Endothelial cell of umbilical vein (primary cell): ENCODE data around the gene DLGAP1. TPM values are rescaled to one million over a fixed set of nuclear protein-coding genes. Genes with fewer than 3 reads are reported as not detected.

Experiments used
- BruUV-seq: library from RNA; stranded (reverse); fragments of 400-500 nt; replicated peaks from 2 replicates; lab custom pipeline; 2021; lab: Mats Ljungman, UMichigan
- CTCF ChIA-PET: fragments of 300-600, 350-600 bp; sonication (Branson Sonifier 250); formaldehyde crosslinking; loops from one replicate; lab custom pipeline; 2021; ENCODE audit warnings: antibody characterized with exemption, inconsistent platforms; lab: Charles Lee
- POLR2A ChIA-PET: fragments of 300-600, 350-600 bp; sonication (Branson Sonifier 250); formaldehyde crosslinking; loops from one replicate; lab custom pipeline; 2021; ENCODE audit warnings: antibody characterized with exemption, inconsistent platforms; lab: Charles Lee
- DNase-seq: peaks from one replicate; pipeline ENCODE4 v3.0.0-alpha.2; 2011; ENCODE audit warnings: low read depth, low spot score
- FAIRE-seq: peaks from 2 replicates; lab custom pipeline; 2011; peaks lifted over from hg19 to GRCh38; lab: Jason Lieb, UNC
- H2AFZ ChIP-seq: 2 replicates; pipeline ENCODE4 v1.6.0; 2012; ENCODE audit warnings: low read depth, low read length, control low read depth, inconsistent platforms
- H3K27ac ChIP-seq: 2 replicates; pipeline ENCODE4 v1.5.1; 2011; ENCODE audit warnings: low read depth, mild to moderate bottlenecking, control low read depth, low read length, moderate library complexity; ENCODE audit not compliant: insufficient read depth
- H3K27me3 ChIP-seq, 2 experiments: 2 replicates each; pipeline versions ENCODE4 v1.6.0 to v1.6.1; 2011; ENCODE audit warnings: low read length in 2 of 2, mixed read lengths in 1 of 2; ENCODE audit not compliant: control insufficient read depth in 2 of 2, insufficient read depth in 2 of 2
- H3K36me3 ChIP-seq, 2 experiments: 2 replicates in 1 of 2; 3 replicates in 1 of 2; pipeline ENCODE4 v1.5.1; 2011; ENCODE audit warnings: low read length in 2 of 2, mild to moderate bottlenecking in 1 of 2, moderate library complexity in 1 of 2; ENCODE audit not compliant: control insufficient read depth in 2 of 2, insufficient read depth in 2 of 2; ENCODE audit errors: extremely low read depth in 1 of 2
- H3K4me1 ChIP-seq: 3 replicates; pipeline ENCODE4 v1.5.1; 2011; ENCODE audit warnings: mild to moderate bottlenecking, low read length; ENCODE audit not compliant: control insufficient read depth, insufficient read depth; ENCODE audit errors: extremely low read depth
- H3K4me2 ChIP-seq: 2 replicates; pipeline ENCODE4 v1.6.1; 2011; ENCODE audit warnings: low read length, control low read depth, mixed read lengths; ENCODE audit not compliant: insufficient read depth
- H3K4me3 ChIP-seq, 3 experiments: fragments of 200-600 bp in 1 of 3; sonication (generic), shearing (Covaris generic) in 1 of 3; replicated peaks in 1 of 3; 2 replicates each; pipeline ENCODE4 v1.5.1; 2011 to 2016; ENCODE audit warnings: control low read depth in 3 of 3, low read length in 3 of 3, mild to moderate bottlenecking in 2 of 3, inconsistent platforms in 1 of 3, low read depth in 1 of 3, moderate library complexity in 1 of 3; ENCODE audit not compliant: insufficient read depth in 1 of 3
- H3K79me2 ChIP-seq: 2 replicates; pipeline ENCODE4 v1.6.0; 2012; ENCODE audit warnings: low read length, inconsistent platforms; ENCODE audit not compliant: control insufficient read depth, insufficient read depth
- H3K9ac ChIP-seq: replicated peaks from 2 replicates; pipeline ENCODE3; 2011; ENCODE audit warnings: low read length, control low read depth; ENCODE audit not compliant: insufficient read depth; ENCODE audit errors: extremely low read depth
- H3K9me1 ChIP-seq: replicated peaks from 3 replicates; pipeline ENCODE4 v1.6.0; 2011; ENCODE audit warnings: mild to moderate bottlenecking, low read length; ENCODE audit not compliant: control insufficient read depth, insufficient read depth; ENCODE audit errors: extremely low read depth
- H3K9me3 ChIP-seq: replicated peaks from 2 replicates; pipeline ENCODE4 v1.5.1; 2012; ENCODE audit warnings: low read length, inconsistent platforms; ENCODE audit not compliant: control insufficient read depth, insufficient read depth
- H4K20me1 ChIP-seq: replicated peaks from 2 replicates; pipeline ENCODE3; 2011; ENCODE audit warnings: mild to moderate bottlenecking, low read length; ENCODE audit not compliant: control insufficient read depth, insufficient read depth; ENCODE audit errors: extremely low read depth
- FOS ChIP-seq: IDR thresholded peaks from 2 replicates; pipeline ENCODE4 v1.6.1; 2011; ENCODE audit warnings: mild to moderate bottlenecking, low read length, moderate library complexity, borderline replicate concordance; ENCODE audit not compliant: insufficient read depth
- JUN ChIP-seq: IDR thresholded peaks from 2 replicates; pipeline ENCODE4 v1.6.1; 2011; ENCODE audit warnings: borderline replicate concordance, low read depth; ENCODE audit not compliant: insufficient read length, insufficient read depth
- MYC ChIP-seq: IDR thresholded peaks from one replicate; pipeline ENCODE4 v1.6.1; 2011; ENCODE audit warnings: mild to moderate bottlenecking, low read depth, low read length
- POLR2A ChIP-seq: IDR thresholded peaks from 2 replicates; pipeline ENCODE4 v1.6.1; 2012; ENCODE audit warnings: low read depth, mild to moderate bottlenecking, control low read depth, low read length
- POLR2AphosphoS5 ChIP-seq: IDR thresholded peaks from 2 replicates; pipeline ENCODE4 v1.6.1; 2012; ENCODE audit warnings: low read depth, mild to moderate bottlenecking, control low read depth, low read length, moderate library complexity; ENCODE audit not compliant: insufficient read depth
- dilution Hi-C: fragments of 300-500 bp; cut with MboI; formaldehyde crosslinking; loops from one replicate; pipeline ENCODE4 v1.15.0; 2019; ENCODE audit warnings: low sequenced_read_pairs; ENCODE audit not compliant: extremely low pct_ligation_motif_present
- intact Hi-C: fragments of 100-400 bp; cut with micrococcal nuclease; formaldehyde crosslinking; loops from one replicate; pipeline ENCODE4 v1.10.0; 2022
- polyA plus RNA-seq, 4 experiments: library from polyadenylated mRNA; depleted of rRNA in 3 of 4; stranded (reverse) in 3 of 4; unstranded in 1 of 4; fragments of >200 nt; gene quantifications; 2 replicates each; pipeline versions ENCODE4 v1.2.1 to v1.2.3, GENCODE V29; 2011 to 2012; ENCODE audit warnings: missing spikeins in 1 of 4
- total RNA-seq: library from RNA; stranded (reverse); gene quantifications from 2 replicates; pipeline ENCODE4 v1.2.3, GENCODE V29; 2021
- TF ChIP-seq, protein P1 (sequence below), 2 donors: IDR thresholded peaks; 1 replicate in 1 of 2; 2 replicates in 1 of 2; pipeline ENCODE4 v1.5.1; 2011; ENCODE audit warnings: low read length in 2 of 2, mild to moderate bottlenecking in 2 of 2, moderate library complexity in 2 of 2, control low read depth in 1 of 2, inconsistent platforms in 1 of 2, low read depth in 1 of 2; ENCODE audit not compliant: insufficient read depth in 1 of 2; ENCODE audit errors: extremely low read depth in 1 of 2
- TF ChIP-seq, protein P2 (sequence below): IDR thresholded peaks from 2 replicates; pipeline ENCODE4 v1.6.1; 2011; ENCODE audit not compliant: insufficient read depth, insufficient read length

DLGAP1 gene
- total and polyA plus RNA-seq, 2 donors (not counting 3 experiments of a cell fraction or from before 2014, with no cell fraction given) = 0.04 TPM; not detected in 1

DNA sequence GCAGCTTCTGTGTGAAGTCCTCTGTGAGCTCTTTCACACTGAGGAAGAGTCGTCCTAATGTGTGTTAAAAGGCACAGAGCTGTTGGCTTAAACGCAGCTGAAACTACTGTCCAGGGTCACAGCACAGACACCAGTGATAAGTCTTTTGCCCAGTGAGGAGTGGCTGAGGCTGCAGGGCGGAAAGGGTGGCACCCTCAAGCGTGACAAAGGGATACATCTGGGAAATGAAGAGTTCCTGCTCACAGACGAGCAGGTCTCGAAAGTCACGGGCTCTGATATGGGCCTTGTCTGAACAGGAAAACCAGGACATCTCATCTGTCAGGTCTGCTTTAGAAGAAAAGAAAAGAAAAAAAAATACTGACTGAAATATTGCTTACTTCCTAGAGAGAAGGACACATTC, 968.6 kb downstream of the DLGAP1 start:
- H3K4me1 ChIP-seq = no peaks in the 10 kb centered on the region
- no peaks in the 10 kb centered on the region for H3K36me3 ChIP-seq
- CTCF ChIA-PET = interaction anchor here (0.6 to 2.2 kb wide), 3 partner anchors 13 to 64 kb away, joined by 3 to 7 read pairs (median 3); no protein-coding TSS in a partner anchor
- no TSS peak for BruUV-seq
- H2AFZ ChIP-seq = no peak overlapping the region
- no peaks in the 10 kb centered on the region for H3K9me3 ChIP-seq
- no peak overlapping the region for H3K9ac ChIP-seq
- dilution Hi-C loops (no loop called here), intact Hi-C loops (no loop called here)
- H3K79me2 ChIP-seq = no peaks in the 10 kb centered on the region
- POLR2A ChIA-PET = no interaction called here
- DNase-seq = no peak
- no peaks in the 10 kb centered on the region for H4K20me1 ChIP-seq
- TF ChIP-seq MYC (no peak), POLR2A (no peak), FOS (no peak)
- H3K9me1 ChIP-seq = no peaks in the 10 kb centered on the region
- no peaks in the 10 kb centered on the region for H3K27me3 ChIP-seq
- H3K27ac ChIP-seq = no peak overlapping the region
- no peak overlapping the region for H3K4me2 ChIP-seq
- no peak for FAIRE-seq
- no peak overlapping the region for H3K4me3 ChIP-seq

DNA sequence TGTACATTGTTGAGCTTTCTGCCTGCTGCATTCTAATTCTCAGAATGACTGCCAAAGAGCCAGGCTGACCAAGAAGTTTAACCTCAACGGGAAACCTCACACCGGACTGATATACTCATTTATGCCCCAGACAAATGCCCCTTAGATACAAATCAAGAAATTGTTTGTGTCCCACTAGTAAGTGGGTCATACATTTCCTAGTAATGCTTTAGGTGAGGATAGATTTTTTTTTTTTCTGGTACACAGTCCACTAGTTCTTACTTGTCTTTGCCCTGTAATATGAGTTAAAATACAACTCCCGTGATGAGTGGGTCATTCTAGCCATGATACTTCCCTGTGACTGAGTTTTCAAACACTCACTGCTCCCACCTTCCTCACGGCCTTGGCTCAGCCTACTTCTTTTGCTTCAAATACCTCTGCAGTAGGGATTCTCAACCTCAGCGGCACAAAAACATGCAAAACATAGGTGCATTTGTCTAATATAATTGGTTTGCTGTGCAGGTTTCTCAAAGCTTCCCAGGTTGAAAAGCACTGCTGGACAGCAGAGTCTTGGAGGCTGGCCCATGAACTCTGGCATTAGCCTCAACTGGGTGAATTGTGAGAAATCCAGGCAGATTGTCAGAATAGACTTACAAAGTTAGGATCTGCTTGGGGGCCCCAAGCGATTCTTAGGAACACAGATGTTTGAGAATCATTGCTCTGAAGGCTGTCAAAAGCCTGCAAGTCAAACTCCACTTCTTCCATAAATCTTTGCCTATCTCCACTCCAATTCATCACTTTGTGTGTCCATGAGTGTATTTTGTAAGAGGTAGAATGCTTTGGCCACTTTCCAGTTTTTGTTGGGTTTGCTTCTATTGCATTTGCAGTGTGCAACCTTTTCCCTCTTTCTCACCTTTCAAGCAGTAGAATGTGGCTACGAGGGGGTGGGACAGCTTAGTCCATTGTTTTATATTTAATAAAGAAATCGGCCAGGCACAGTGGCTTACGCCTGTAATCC, 969.7 kb downstream of the DLGAP1 start:
- Histone ChIP-seq H3K4me3 (no peak overlapping the region), H2AFZ (no peak overlapping the region)

More for the DNA sequence above, 969.7 kb downstream of the DLGAP1 start:
- BruUV-seq = no TSS peak
- Histone ChIP-seq H3K27me3 (no peaks in the 10 kb centered on the region), H3K9me1 (no peaks in the 10 kb centered on the region), H4K20me1 (no peaks in the 10 kb centered on the region), H3K79me2 (no peaks in the 10 kb centered on the region), H3K9me3 (no peaks in the 10 kb centered on the region), H3K27ac (no peak overlapping the region), H3K4me1 (no peaks in the 10 kb centered on the region), H3K4me2 (no peak overlapping the region), H3K9ac (no peak overlapping the region), H3K36me3 (no peaks in the 10 kb centered on the region)
- TF ChIP-seq MYC (no peak), JUN (no peak), FOS (no peak), POLR2A (no peak), POLR2AphosphoS5 (no peak)
- TF ChIP-seq, protein P1, sequence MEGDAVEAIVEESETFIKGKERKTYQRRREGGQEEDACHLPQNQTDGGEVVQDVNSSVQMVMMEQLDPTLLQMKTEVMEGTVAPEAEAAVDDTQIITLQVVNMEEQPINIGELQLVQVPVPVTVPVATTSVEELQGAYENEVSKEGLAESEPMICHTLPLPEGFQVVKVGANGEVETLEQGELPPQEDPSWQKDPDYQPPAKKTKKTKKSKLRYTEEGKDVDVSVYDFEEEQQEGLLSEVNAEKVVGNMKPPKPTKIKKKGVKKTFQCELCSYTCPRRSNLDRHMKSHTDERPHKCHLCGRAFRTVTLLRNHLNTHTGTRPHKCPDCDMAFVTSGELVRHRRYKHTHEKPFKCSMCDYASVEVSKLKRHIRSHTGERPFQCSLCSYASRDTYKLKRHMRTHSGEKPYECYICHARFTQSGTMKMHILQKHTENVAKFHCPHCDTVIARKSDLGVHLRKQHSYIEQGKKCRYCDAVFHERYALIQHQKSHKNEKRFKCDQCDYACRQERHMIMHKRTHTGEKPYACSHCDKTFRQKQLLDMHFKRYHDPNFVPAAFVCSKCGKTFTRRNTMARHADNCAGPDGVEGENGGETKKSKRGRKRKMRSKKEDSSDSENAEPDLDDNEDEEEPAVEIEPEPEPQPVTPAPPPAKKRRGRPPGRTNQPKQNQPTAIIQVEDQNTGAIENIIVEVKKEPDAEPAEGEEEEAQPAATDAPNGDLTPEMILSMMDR (IDR thresholded peaks at IDR 0.05; ENCODE audit: extremely low read depth in 1 of 2, insufficient read depth in 1 of 2, low read depth in 1 of 2, low read length in 2 of 2) = no peak
- TF ChIP-seq, protein P2, sequence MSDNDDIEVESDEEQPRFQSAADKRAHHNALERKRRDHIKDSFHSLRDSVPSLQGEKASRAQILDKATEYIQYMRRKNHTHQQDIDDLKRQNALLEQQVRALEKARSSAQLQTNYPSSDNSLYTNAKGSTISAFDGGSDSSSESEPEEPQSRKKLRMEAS = no peak
- intact Hi-C loops = no loop called here
- ChIA-PET CTCF (interaction anchor here (0.6 to 2.2 kb wide), 2 partner anchors 31 to 65 kb away, joined by 3 to 7 read pairs; no protein-coding TSS in a partner anchor), POLR2A (no interaction called here)
- no peak for DNase-seq
- dilution Hi-C loops = no loop called here
- peak; percentile 38 for FAIRE-seq
